OCI-LY7 (cell line): ENCODE data around the gene MTG1. TPM values are rescaled to one million over a fixed set of nuclear protein-coding genes. Genes with fewer than 3 reads are reported as not detected.

Source experiments
- BruUV-seq: library from RNA; stranded (reverse); fragments of 400-500 nt; replicated peaks from 2 replicates; lab custom pipeline; 2021; lab: Mats Ljungman, UMichigan
- CTCF ChIA-PET: fragments of 300-600 bp; sonication (Branson Sonifier 250); formaldehyde crosslinking; loops from one replicate; lab custom pipeline; 2022; ENCODE audit warnings: antibody characterized with exemption; ENCODE audit not compliant: unreplicated experiment; lab: Charles Lee
- POLR2A ChIA-PET: fragments of 300-600 bp; sonication (Branson Sonifier 250); formaldehyde crosslinking; loops from one replicate; lab custom pipeline; 2022; ENCODE audit warnings: antibody characterized with exemption; lab: Charles Lee
- DNase-seq: peaks from one replicate; pipeline ENCODE4 v3.0.0-alpha.2; 2015; ENCODE audit warnings: low spot score
- H2AFZ ChIP-seq: fragments of 200-600 bp; sonication (generic), shearing (Covaris generic); 2 replicates; pipeline ENCODE4 v1.6.1; 2014; ENCODE audit warnings: mild to moderate bottlenecking, antibody characterized with exemption, low read length, moderate library complexity
- H3K27ac ChIP-seq: fragments of 200-600 bp; sonication (generic); 2 replicates; pipeline ENCODE4 v1.5.1; 2014; ENCODE audit warnings: mixed run types, low read depth, mild to moderate bottlenecking, moderate library complexity, low read length, inconsistent platforms; ENCODE audit not compliant: poor library complexity, severe bottlenecking
- H3K36me3 ChIP-seq: fragments of 200-600 bp; sonication (generic); 2 replicates; pipeline ENCODE4 v1.6.1; 2014; ENCODE audit warnings: mild to moderate bottlenecking, antibody characterized with exemption, low read length, moderate library complexity, mixed read lengths; ENCODE audit not compliant: insufficient read depth
- H3K4me1 ChIP-seq: fragments of 200-600 bp; sonication (generic); 2 replicates; pipeline ENCODE4 v1.5.1; 2014; ENCODE audit warnings: mild to moderate bottlenecking, low read length; ENCODE audit not compliant: insufficient read depth, poor library complexity, severe bottlenecking
- H3K4me2 ChIP-seq: fragments of 200-600 bp; sonication (generic); 2 replicates; pipeline ENCODE4 v1.6.1; 2014; ENCODE audit warnings: mild to moderate bottlenecking, low read length
- H3K4me3 ChIP-seq: fragments of 200-600 bp; sonication (generic); 2 replicates; pipeline ENCODE4 v1.5.1; 2014; ENCODE audit warnings: mild to moderate bottlenecking, low read depth, low read length; ENCODE audit not compliant: poor library complexity, severe bottlenecking
- H3K79me2 ChIP-seq: fragments of 200-600 bp; sonication (generic); 2 replicates; pipeline ENCODE4 v1.6.1; 2016; ENCODE audit warnings: low read depth, mild to moderate bottlenecking, low read length, moderate library complexity, mixed read lengths; ENCODE audit not compliant: insufficient read depth
- H3K9me2 ChIP-seq: fragments of 200-600 bp; sonication (generic); 2 replicates; pipeline ENCODE4 v1.6.1; 2016; ENCODE audit warnings: mild to moderate bottlenecking, low read length, mixed read lengths; ENCODE audit not compliant: insufficient read depth
- H3K9me3 ChIP-seq: fragments of 200-600 bp; sonication (generic); 2 replicates; pipeline ENCODE4 v1.6.1; 2014; ENCODE audit warnings: mild to moderate bottlenecking, mixed run types, low read length, mixed read lengths
- H4K20me1 ChIP-seq: fragments of 200-600 bp; sonication (generic); 2 replicates; pipeline ENCODE4 v1.6.1; 2014; ENCODE audit warnings: mild to moderate bottlenecking, antibody characterized with exemption, low read length, moderate library complexity, mixed read lengths; ENCODE audit not compliant: insufficient read depth
- CTCF ChIP-seq: fragments of 200-600 bp; sonication (generic); conservative IDR thresholded peaks from 2 replicates; pipeline ENCODE4 v1.5.1; 2014; ENCODE audit warnings: mild to moderate bottlenecking, antibody characterized with exemption, low read length, moderate library complexity, mixed read lengths
- EZH2phosphoT487 ChIP-seq: fragments of 200-600 bp; sonication (generic); IDR thresholded peaks from 2 replicates; pipeline ENCODE4 v1.6.1; 2018; ENCODE audit warnings: low read depth, borderline replicate concordance, mild to moderate bottlenecking, mixed run types, antibody characterized with exemption, low read length, moderate library complexity, mixed read lengths
- intact Hi-C: fragments of 100-400 bp; cut with micrococcal nuclease; formaldehyde crosslinking; loops from one replicate; pipeline ENCODE4 v1.10.0; 2022; ENCODE audit not compliant: unreplicated experiment
- total RNA-seq, 2 experiments: library from RNA; depleted of rRNA in 1 of 2; stranded (reverse); fragments of >200 nt in 1 of 2; shearing (Covaris generic) in 1 of 2; gene quantifications; 2 replicates each; pipeline ENCODE4 v1.2.3, GENCODE V29; 2014 to 2022

MTG1 gene
- total RNA-seq, 2 experiments from 2014 or later = 85.6 to 101 TPM

GRCh38 chr10:133346413-133346812 lies 47.5 kb upstream of the MTG1 start:
- no peak overlapping the region for H3K4me3 ChIP-seq
- intact Hi-C loops = no loop called here
- H3K79me2 ChIP-seq = no peaks in the 10 kb centered on the region
- no peaks in the 10 kb centered on the region for H3K36me3 ChIP-seq
- no peaks in the 10 kb centered on the region for H4K20me1 ChIP-seq
- no peak overlapping the region for H3K27ac ChIP-seq
- ChIA-PET CTCF (no interaction called here), POLR2A (no interaction called here)
- no peak overlapping the region for H2AFZ ChIP-seq
- H3K4me2 ChIP-seq = no peak overlapping the region
- no TSS peak for BruUV-seq
- no peak for DNase-seq
- no peak for TF ChIP-seq EZH2phosphoT487
- TF ChIP-seq CTCF = no peak
- no peaks in the 10 kb centered on the region for H3K9me2 ChIP-seq
- no peaks in the 10 kb centered on the region for H3K4me1 ChIP-seq
- no peaks in the 10 kb centered on the region for H3K9me3 ChIP-seq

- no TSS peak for BruUV-seq
- POLR2A ChIA-PET = no interaction called here
Measured at GRCh38 chr10:133347710-133348517, 46.0 kb upstream of the MTG1 start.

More at GRCh38 chr10:133347710-133348517, 46.0 kb upstream of the MTG1 start:
- Histone ChIP-seq H3K4me2 (no peak overlapping the region), H3K9me2 (no peaks in the 10 kb centered on the region), H2AFZ (no peak overlapping the region), H3K27ac (no peak overlapping the region), H3K36me3 (no peaks in the 10 kb centered on the region), H3K9me3 (no peaks in the 10 kb centered on the region), H4K20me1 (no peaks in the 10 kb centered on the region), H3K79me2 (no peaks in the 10 kb centered on the region), H3K4me1 (no peaks in the 10 kb centered on the region), H3K4me3 (no peak overlapping the region)
- intact Hi-C loops = no loop called here
- TF ChIP-seq EZH2phosphoT487 (no peak), CTCF (no peak)
- CTCF ChIA-PET = no interaction called here
- DNase-seq = no peak
